Spinal cord (tissue), 10 donors: Measurements from ENCODE around the gene HHIPL1. TPM values are rescaled to one million over a fixed set of nuclear protein-coding genes. Genes with fewer than 3 reads are reported as not detected.

Source experiments
- DNase-seq, 6 donors: peaks; one replicate each; pipeline versions ENCODE4 v3.0.0 to v3.0.0-alpha.2; 2013 to 2015; ENCODE audit warnings: low spot score in 6 of 6, low read depth in 4 of 6
- H3K27ac ChIP-seq: one replicate; pipeline ENCODE4 v1.5.1; 2013; ENCODE audit warnings: low read depth, low read length, control low read depth
- H3K27me3 ChIP-seq: one replicate; pipeline ENCODE4 v1.6.1; 2013; ENCODE audit warnings: low read length; ENCODE audit not compliant: control insufficient read depth, insufficient read depth
- H3K36me3 ChIP-seq: one replicate; pipeline ENCODE4 v1.6.1; 2013; ENCODE audit warnings: low read length; ENCODE audit not compliant: control insufficient read depth, insufficient read depth
- H3K4me1 ChIP-seq: one replicate; pipeline ENCODE4 v1.6.1; 2013; ENCODE audit warnings: low read length; ENCODE audit not compliant: control insufficient read depth, insufficient read depth
- H3K4me3 ChIP-seq: one replicate; pipeline ENCODE4 v1.5.1; 2013; ENCODE audit warnings: low read depth, low read length, control low read depth
- H3K9me3 ChIP-seq: one replicate; pipeline ENCODE4 v1.6.1; 2013; ENCODE audit warnings: low read length; ENCODE audit not compliant: control insufficient read depth, insufficient read depth
- WGBS: methylation state at CpG from one replicate; pipeline ENCODE4 v1.1.5; 2013; ENCODE audit warnings: missing lambda C conversion rate; ENCODE audit not compliant: insufficient coverage; 5-methylcytosine and 5-hydroxymethylcytosine counted together
- long read RNA-seq, 4 donors: transcript quantifications; one replicate each; lab custom pipeline, GENCODE V29; 2026
- polyA plus RNA-seq, 2 donors: library from polyadenylated mRNA; unstranded; fragments of 120-200 nt; gene quantifications; one replicate each; pipeline ENCODE4 v1.2.1, GENCODE V29; 2013; ENCODE audit not compliant: insufficient read length in 2 of 2
- total RNA-seq, 2 donors: library from RNA; depleted of rRNA in 1 of 2; stranded (reverse); fragments of 120-200 nt in 1 of 2; fragments of >200 nt in 1 of 2; gene quantifications; one replicate each; pipeline versions ENCODE4 v1.2.3 to v1.2.4, GENCODE V29; 2013 to 2014
- donor health status: healthy.

Gene HHIPL1
- total RNA-seq (1 to 10 TPM; 4.8 to 5.7 TPM), polyA plus RNA-seq (1 to 10 TPM; 5.1 to 6.2 TPM)
- long read RNA-seq, donor 1, result 0 reads
- long read RNA-seq, donor 2, result 0 reads
- long read RNA-seq, donor 3, full-length matches to known transcripts, result 1 of 1 reads
- long read RNA-seq, donor 3, partial matches to known transcripts, result 0 of 1 reads
- long read RNA-seq, donor 3, other reads (novel, unspliced or antisense), result 0 of 1 reads
- long read RNA-seq, donor 4, result 0 reads

DNA sequence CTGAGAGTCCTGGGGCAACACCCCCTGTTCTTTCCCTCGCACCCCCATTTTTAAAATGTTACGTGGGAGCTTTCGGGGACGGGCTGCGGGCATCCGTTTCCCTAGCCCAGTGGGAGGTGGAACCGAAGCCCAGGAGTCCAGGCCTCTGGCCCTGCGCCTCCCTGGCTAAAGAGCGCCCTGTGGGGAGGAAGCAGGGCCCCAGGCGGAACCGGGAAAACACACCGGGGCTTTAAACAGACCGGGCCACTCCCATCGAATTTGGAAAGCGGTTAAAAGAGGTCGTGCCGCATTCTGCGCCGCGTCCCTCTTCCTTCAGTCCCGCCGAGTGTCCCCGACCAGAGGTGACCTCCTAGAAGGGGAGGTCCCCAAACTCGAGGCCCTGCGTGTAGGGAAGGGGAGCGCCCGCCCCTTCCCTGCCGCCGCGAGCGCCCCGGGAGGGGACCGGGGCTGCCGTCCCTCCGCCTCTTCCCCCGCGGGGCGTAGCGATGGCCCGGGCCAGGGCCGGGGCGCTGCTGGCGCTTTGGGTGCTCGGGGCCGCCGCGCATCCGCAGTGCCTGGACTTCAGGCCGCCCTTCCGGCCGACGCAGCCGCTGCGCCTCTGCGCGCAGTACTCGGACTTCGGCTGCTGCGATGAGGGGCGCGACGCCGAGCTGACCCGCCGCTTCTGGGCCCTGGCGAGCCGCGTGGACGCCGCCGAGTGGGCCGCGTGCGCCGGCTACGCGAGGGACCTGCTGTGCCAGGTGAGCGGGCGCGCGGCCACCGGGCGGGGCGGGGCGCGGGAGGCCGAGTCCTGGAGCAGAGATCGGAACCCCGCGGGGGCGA is at the start of gene HHIPL1:
Gene HHIPL1 (plus strand): TSS at position 407 of the 822 bp plus-strand sequence. CDS start 79 bp downstream, at position 486.
- WGBS, result 5% methylated on average over 91 of the region's 91 CpGs
- peak in 2 of 6 donors; percentile 28 to 41 for DNase-seq
- Histone ChIP-seq H3K36me3 (peaks cover 2% of the 10 kb centered on the region), H3K4me1 (peaks cover 19% of the 10 kb centered on the region), H3K9me3 (no peaks in the 10 kb centered on the region), H3K27me3 (peaks cover 13% of the 10 kb centered on the region), H3K27ac (no peak within 1 kb of the TSS), H3K4me3 (peak within 1 kb of the TSS; percentile 27)

DNA sequence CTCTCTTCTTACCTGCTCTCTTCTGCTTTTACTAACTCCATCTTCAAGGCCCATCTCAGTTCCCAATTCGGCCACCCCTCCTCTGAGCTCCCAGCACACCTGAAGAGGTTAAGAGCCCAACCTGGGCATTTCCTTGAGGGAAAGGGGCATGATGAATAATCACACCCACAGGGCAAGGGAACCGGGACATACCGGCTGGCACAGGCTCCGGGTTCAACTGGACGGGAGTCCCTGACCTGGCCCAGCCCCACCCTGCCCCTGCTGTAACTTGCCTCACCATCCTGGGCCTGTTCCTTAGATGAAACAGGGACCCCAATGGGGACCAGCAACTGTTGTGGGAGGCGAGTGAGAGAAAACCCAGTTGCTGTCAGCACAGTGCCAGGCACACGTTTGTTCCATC is 49.4 kb upstream of the HHIPL1 start:
- Histone ChIP-seq H3K36me3 (peaks cover 17% of the 10 kb centered on the region), H3K4me1 (peaks cover 75% of the 10 kb centered on the region), H3K27ac (no peak overlapping the region), H3K27me3 (no peaks in the 10 kb centered on the region), H3K4me3 (no peak overlapping the region), H3K9me3 (no peaks in the 10 kb centered on the region)
- whole genome bisulfite sequencing, result 92% methylated on average over 7 of the region's 7 CpGs
- DNase-seq, result no peak

DNA sequence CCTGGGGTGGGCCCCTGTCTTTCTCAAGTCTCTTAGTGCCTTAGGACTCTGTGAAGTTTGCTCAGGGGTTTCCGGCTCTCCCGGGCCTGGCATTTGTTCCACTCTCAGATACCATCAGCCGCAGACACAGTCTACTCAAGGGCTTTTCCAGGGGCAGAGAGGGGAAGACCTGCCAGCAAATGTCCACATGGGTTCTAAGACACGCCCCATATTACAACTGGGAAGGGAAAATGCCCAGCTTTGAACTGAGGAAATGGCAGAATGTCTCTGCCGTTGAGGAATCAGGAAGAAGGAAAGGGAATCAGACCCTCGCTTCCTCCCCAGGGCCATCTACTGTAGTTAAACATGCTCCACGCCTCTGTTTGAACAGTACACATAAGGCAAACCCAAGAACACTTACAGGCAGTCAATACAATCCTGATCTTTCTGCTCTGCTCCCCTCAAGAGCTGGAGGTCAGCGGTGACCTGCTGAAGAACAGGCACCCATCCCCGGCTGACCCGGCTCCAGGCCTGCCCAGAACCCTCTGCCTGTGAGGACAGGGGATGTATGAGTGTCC is 48.8 kb upstream of the HHIPL1 start:
- 90% methylated on average over 6 of the region's 10 CpGs for WGBS
- Histone ChIP-seq H3K9me3 (no peaks in the 10 kb centered on the region), H3K4me1 (peaks cover 71% of the 10 kb centered on the region), H3K36me3 (peaks cover 16% of the 10 kb centered on the region), H3K4me3 (no peak overlapping the region), H3K27ac (no peak overlapping the region), H3K27me3 (no peaks in the 10 kb centered on the region)
- no peak for DNase-seq

DNA sequence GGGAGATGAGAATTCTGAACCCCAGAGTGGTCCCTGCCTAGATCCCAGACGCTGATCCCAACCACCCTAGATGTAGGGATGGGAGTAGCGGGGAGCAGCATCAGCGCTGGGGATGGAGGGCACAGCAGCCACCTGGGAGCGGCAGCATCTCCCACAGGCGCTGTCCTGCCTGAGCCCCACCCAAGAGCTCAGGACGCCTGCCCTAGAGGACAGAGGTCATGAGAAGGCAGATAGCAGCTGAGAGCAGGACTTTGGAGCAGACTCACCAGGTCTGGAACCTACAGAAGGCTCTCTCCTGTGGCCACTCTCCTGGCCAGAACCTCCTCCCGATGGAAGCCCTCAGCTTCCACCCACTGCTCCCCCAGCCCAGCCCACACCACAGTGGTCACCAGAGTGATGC is 48.2 kb upstream of the HHIPL1 start:
- H3K9me3 ChIP-seq, result no peaks in the 10 kb centered on the region
- DNase-seq, result no peak
- H3K4me1 ChIP-seq, result peaks cover 73% of the 10 kb centered on the region
- no peaks in the 10 kb centered on the region for H3K27me3 ChIP-seq
- H3K27ac ChIP-seq, result no peak overlapping the region
- WGBS, result 93% methylated on average over 6 of the region's 7 CpGs
- H3K36me3 ChIP-seq, result peaks cover 14% of the 10 kb centered on the region
- no peak overlapping the region for H3K4me3 ChIP-seq

DNA sequence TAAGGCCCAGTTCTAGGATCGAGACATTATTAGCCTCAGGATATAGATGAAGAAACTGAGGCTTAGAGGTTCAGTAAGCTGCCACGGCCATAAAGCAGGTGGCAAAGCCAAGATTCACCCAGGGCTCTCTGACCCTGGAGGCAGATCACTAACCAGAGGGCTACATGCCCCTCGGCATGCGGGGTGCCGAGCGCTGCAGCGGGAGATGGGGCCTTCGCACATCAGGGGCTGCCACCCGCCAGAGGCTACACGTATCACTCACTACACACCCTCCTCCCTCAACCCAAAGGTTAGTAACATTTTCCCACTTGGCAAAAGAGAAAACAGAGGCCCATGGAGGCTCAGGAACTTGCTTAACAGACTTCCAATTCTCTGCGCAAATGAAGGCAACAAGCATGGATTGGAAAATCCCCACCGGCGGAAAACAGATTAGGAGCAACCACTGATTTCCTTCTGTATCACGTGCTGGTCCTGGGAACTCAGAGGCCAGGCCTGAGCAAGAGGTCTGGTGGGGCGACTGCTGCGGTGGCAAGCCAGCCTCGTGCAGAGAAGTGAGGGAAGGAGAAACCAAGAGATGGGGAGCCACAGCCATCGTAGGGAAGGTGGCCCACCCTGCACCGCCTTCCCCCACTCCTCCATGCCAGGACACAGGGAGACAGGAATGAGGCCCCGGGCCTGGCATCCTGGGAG is 46.9 kb upstream of the HHIPL1 start:
- no peak for DNase-seq
- H3K4me3 ChIP-seq, result no peak overlapping the region
- H3K36me3 ChIP-seq, result peaks cover 11% of the 10 kb centered on the region
- no peak overlapping the region for H3K27ac ChIP-seq
- H3K4me1 ChIP-seq, result peaks cover 72% of the 10 kb centered on the region
- no peaks in the 10 kb centered on the region for H3K9me3 ChIP-seq
- H3K27me3 ChIP-seq, result peaks cover 8% of the 10 kb centered on the region
- WGBS, result 86% methylated on average over 20 of the region's 20 CpGs

DNA sequence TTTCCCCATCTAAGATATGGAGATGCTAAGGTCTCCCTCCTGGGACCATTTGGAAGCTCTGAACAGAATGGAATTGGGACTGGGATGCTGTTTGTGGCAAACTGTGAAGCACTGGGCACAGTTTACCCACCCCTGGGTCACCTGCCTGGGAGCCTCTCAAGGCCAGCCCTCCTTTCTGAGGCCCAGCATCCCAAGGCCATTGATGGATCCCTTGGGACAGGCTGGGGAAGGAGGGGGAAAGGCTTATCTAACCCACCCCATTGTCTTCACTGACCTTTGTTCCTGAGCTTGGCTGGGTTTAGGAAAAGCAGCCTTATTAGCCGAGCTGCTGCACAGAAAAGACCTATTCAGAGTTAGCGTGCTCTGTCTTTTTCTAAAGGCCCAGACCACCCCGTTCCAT is 46.2 kb upstream of the HHIPL1 start:
- H3K4me3 ChIP-seq, result no peak overlapping the region
- H3K27me3 ChIP-seq, result peaks cover 8% of the 10 kb centered on the region
- H3K4me1 ChIP-seq, result peaks cover 65% of the 10 kb centered on the region
- no peak overlapping the region for H3K27ac ChIP-seq
- DNase-seq, result no peak
- H3K36me3 ChIP-seq, result peaks cover 11% of the 10 kb centered on the region
- no peaks in the 10 kb centered on the region for H3K9me3 ChIP-seq
- 32% methylated on average over 3 of the region's 3 CpGs for WGBS

DNA sequence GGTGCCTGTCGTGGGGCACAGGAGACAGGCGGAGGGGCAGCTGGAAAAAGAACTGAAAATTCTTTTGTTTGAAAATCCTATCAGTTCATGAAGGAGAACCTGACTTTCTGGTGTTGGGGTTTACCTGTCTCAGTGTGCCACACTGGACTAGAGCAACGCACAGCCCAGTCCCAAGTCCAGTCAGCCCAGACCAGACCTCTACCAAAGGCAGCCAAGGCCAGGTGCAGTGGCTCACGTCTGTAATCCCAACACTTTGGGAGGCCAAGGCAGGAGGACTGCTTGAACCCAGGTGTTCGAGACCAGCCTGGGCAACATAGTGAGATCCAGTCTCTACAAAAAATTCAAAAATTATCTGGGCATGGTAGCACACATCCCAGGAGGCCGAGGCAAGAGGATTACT is 45.5 kb upstream of the HHIPL1 start:
- no peak for DNase-seq
- H3K27ac ChIP-seq, result no peak overlapping the region
- H3K9me3 ChIP-seq, result no peaks in the 10 kb centered on the region
- no peak overlapping the region for H3K4me3 ChIP-seq
- H3K4me1 ChIP-seq, result peaks cover 61% of the 10 kb centered on the region
- peaks cover 11% of the 10 kb centered on the region for H3K36me3 ChIP-seq
- WGBS, result 83% methylated on average over 5 of the region's 6 CpGs
- peaks cover 8% of the 10 kb centered on the region for H3K27me3 ChIP-seq

DNA sequence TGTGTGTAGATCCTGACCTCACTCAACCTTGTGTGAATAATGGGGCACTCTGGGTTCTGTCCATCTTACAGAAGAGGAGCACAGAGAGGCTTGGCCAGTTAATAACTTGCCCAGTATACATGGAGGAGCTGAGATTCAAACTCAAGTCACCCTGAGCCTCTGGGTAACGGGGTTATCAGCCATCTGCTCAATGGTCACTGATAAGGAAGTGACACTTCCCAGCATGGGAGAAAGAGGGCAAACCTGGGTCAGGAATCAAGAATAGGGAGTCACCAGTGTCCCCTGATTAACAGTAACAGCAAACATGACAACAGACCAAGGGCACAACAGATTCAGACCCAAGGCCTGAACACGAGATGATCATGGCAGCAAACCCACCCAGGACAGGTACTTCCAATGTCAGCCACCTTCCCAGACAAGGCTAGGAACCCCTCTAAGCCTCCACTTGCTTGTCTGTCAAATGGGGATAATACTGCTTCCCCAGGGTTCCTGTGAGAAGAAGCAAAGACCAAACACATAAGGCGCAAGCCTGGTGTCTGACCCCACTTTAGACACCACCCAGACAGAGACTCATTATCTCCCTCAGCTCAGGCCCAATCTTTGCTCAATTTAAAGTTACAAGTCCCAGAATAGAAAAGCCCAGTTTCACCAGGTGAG is 44.6 kb upstream of the HHIPL1 start:
- no peak for DNase-seq
- Histone ChIP-seq H3K9me3 (no peaks in the 10 kb centered on the region), H3K4me3 (no peak overlapping the region), H3K27me3 (peaks cover 8% of the 10 kb centered on the region), H3K36me3 (peaks cover 11% of the 10 kb centered on the region), H3K4me1 (peaks cover 65% of the 10 kb centered on the region), H3K27ac (no peak overlapping the region)
- WGBS, result 89% methylated on average over 3 of the region's 3 CpGs

DNA sequence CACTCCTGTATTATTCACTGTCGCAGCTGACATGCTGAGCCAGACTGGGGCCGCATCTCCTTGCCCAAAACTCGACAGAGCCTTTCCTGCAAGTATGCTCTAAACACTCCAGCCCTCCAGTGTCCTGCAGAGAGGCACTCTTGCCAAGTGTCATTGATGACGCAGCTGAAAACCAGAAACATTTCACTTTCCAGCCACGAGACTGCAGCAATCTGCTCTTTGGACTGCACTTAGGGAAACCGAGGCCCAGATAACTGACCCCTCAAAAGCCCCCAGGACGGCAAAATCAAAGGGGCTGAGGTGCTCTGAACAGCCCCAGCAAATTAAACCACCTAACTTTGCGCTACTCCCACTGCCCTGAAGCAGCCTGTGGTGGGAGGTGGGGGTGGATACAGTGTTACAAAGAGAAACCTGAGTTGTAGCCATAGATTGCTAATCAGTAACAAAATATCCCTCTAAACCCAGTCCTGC is 43.5 kb upstream of the HHIPL1 start:
- Histone ChIP-seq H3K27me3 (peaks cover 8% of the 10 kb centered on the region), H3K4me1 (peaks cover 66% of the 10 kb centered on the region), H3K4me3 (no peak overlapping the region), H3K9me3 (no peaks in the 10 kb centered on the region), H3K36me3 (peaks cover 9% of the 10 kb centered on the region), H3K27ac (no peak overlapping the region)
- 25% methylated on average over 6 of the region's 8 CpGs for WGBS
- peak in 2 of 6 donors; percentile 47 to 69 for DNase-seq
